K562 (cell line): ENCODE measurements around the gene ZSCAN26. TPM values are rescaled to one million over a fixed set of nuclear protein-coding genes. Genes with fewer than 3 reads are reported as not detected.
A peak's percentile ranks its signal among the peaks of the same experiment; 100 is the strongest.

Experiments used
- BMI1 ChIP-seq: fragments of 150-350 bp; IDR thresholded peaks from 2 replicates; pipeline ENCODE4 v1.6.1; 2014; ENCODE audit warnings: low read length
- BRD9 ChIP-seq: fragments of 450-650 bp; IDR thresholded peaks from 2 replicates; pipeline ENCODE4 v1.6.1; 2018; ENCODE audit warnings: low read depth; ENCODE audit not compliant: partially characterized antibody
- CHD2 ChIP-seq: IDR thresholded peaks from 2 replicates; pipeline ENCODE4 v1.6.1; 2011; ENCODE audit warnings: low read depth, low read length
- E2F3 ChIP-seq: fragments of 250-450 bp; sonication (Bioruptor Pico); IDR thresholded peaks from 2 replicates; pipeline ENCODE4 v1.4.0; 2020; ENCODE audit warnings: mild to moderate bottlenecking
- HDGF ChIP-seq: fragments of 450-650 bp; IDR thresholded peaks from 2 replicates; pipeline ENCODE4 v1.6.1; 2016
- KLF13 ChIP-seq: fragments of 450-650 bp; IDR thresholded peaks from 2 replicates; pipeline ENCODE4 v1.6.1; 2016; ENCODE audit warnings: missing genetic modification characterization, low read depth, mild to moderate bottlenecking, missing compliant biosample characterization, moderate library complexity, borderline replicate concordance
- NCOA2 ChIP-seq, 2 experiments: fragments of 450-650 bp; IDR thresholded peaks; 2 replicates each; pipeline ENCODE4 v1.6.1; 2018; ENCODE audit warnings: mild to moderate bottlenecking in 2 of 2, moderate library complexity in 1 of 2; ENCODE audit not compliant: partially characterized antibody in 2 of 2
- NR4A1 ChIP-seq, 2 experiments: fragments of 250-450 bp in 1 of 2; fragments of 450-650 bp in 1 of 2; sonication (Bioruptor Pico) in 1 of 2; IDR thresholded peaks; 2 replicates each; pipeline versions ENCODE4 v1.4.0 to v1.6.1; 2016 to 2020; ENCODE audit warnings: mild to moderate bottlenecking in 2 of 2, missing compliant biosample characterization in 1 of 2, missing genetic modification characterization in 1 of 2, moderate library complexity in 1 of 2
- NRF1 ChIP-seq, 2 experiments: fragments of 450-650 bp; IDR thresholded peaks in 1 of 2; conservative IDR thresholded peaks in 1 of 2; 2 replicates each; pipeline ENCODE4 v1.6.1; 2014; ENCODE audit warnings: mild to moderate bottlenecking in 2 of 2
- RBM17 ChIP-seq: fragments of 200-400 bp; formaldehyde crosslinking; IDR thresholded peaks from 2 replicates; pipeline ENCODE4 v1.6.1; 2017; ENCODE audit warnings: low read depth, mild to moderate bottlenecking, low read length, borderline replicate concordance
- RNF2 ChIP-seq: sonication (generic); IDR thresholded peaks from 2 replicates; pipeline ENCODE4 v1.6.1; 2016
- SREBF1 ChIP-seq: fragments of 150-350 bp; IDR thresholded peaks from 2 replicates; pipeline ENCODE4 v1.6.1; 2014; ENCODE audit warnings: antibody characterized with exemption, low read depth, low read length, borderline replicate concordance
- TCF3 ChIP-seq: sonication (generic); formaldehyde crosslinking; IDR thresholded peaks from 2 replicates; pipeline ENCODE4 v1.4.0; 2020; ENCODE audit warnings: mild to moderate bottlenecking, missing genetic modification reagents
- ZNF12 ChIP-seq: sonication (generic); formaldehyde crosslinking; IDR thresholded peaks from 2 replicates; pipeline ENCODE4 v1.4.0; 2020; ENCODE audit warnings: mild to moderate bottlenecking, missing genetic modification reagents
- ZNF239 ChIP-seq: fragments of 250-450 bp; sonication (Bioruptor Pico); IDR thresholded peaks from 2 replicates; pipeline ENCODE4 v1.4.0; 2020; ENCODE audit warnings: mild to moderate bottlenecking
- ZNF263 ChIP-seq: sonication (generic); formaldehyde crosslinking; IDR thresholded peaks from 2 replicates; pipeline ENCODE4 v1.8.0; 2022; ENCODE audit warnings: mild to moderate bottlenecking, missing genetic modification reagents, borderline replicate concordance
- ZNF354B ChIP-seq: fragments of 250-450 bp; sonication (Bioruptor Pico); IDR thresholded peaks from 2 replicates; pipeline ENCODE4 v1.4.0; 2020
- ZSCAN32 ChIP-seq: fragments of 450-650 bp; formaldehyde crosslinking; IDR thresholded peaks from 2 replicates; pipeline ENCODE4 v1.4.0; 2020; ENCODE audit warnings: mild to moderate bottlenecking, moderate library complexity
- polyA plus RNA-seq, 8 experiments: library from polyadenylated mRNA; depleted of rRNA in 4 of 8; stranded (reverse) in 5 of 8; unstranded in 3 of 8; fragments of >200 nt; fragmentation: Nextera tagmentation in 2 of 8; fragmentation: Illumina TruSeq in 1 of 8; extraction: Ambion mirVana in 2 of 8; extraction: Trizol in 1 of 8; gene quantifications; 2 replicates each; pipeline versions ENCODE4 v1.2.1 to v1.2.3, GENCODE V29; 2011 to 2014; ENCODE audit warnings: inconsistent platforms in 1 of 8, missing spikeins in 1 of 8
- total RNA-seq, 7 experiments: library from RNA; depleted of rRNA in 6 of 7; stranded (reverse); fragments of >200 nt in 6 of 7; fragmentation: Illumina TruSeq in 2 of 7; extraction: Trizol in 2 of 7; gene quantifications; 2 replicates each; pipeline versions ENCODE4 v1.2.1 to v1.2.3, GENCODE V29; 2011 to 2021; ENCODE audit warnings: low replicate concordance in 1 of 7
- TF ChIP-seq, protein P1 (sequence below): fragments of 450-650 bp; IDR thresholded peaks from 2 replicates; pipeline ENCODE4 v1.6.1; 2018; ENCODE audit not compliant: partially characterized antibody
- TF ChIP-seq, protein P2 (sequence below): fragments of 450-650 bp; IDR thresholded peaks from 2 replicates; pipeline ENCODE4 v1.6.1; 2014; ENCODE audit warnings: low read depth, mild to moderate bottlenecking, moderate library complexity, borderline replicate concordance
- TF ChIP-seq, protein P3 (sequence below): fragments of 250-450 bp; sonication (Bioruptor Pico); IDR thresholded peaks from 2 replicates; pipeline ENCODE4 v1.9.0; 2021; ENCODE audit warnings: mild to moderate bottlenecking, inconsistent platforms

Gene ZSCAN26
- total and polyA plus RNA-seq, 9 of the 15 experiments (the other 6 are each of a cell fraction or from before 2014, with no cell fraction given), result 5.9 to 14.2 (median 10.5) TPM

DNA sequence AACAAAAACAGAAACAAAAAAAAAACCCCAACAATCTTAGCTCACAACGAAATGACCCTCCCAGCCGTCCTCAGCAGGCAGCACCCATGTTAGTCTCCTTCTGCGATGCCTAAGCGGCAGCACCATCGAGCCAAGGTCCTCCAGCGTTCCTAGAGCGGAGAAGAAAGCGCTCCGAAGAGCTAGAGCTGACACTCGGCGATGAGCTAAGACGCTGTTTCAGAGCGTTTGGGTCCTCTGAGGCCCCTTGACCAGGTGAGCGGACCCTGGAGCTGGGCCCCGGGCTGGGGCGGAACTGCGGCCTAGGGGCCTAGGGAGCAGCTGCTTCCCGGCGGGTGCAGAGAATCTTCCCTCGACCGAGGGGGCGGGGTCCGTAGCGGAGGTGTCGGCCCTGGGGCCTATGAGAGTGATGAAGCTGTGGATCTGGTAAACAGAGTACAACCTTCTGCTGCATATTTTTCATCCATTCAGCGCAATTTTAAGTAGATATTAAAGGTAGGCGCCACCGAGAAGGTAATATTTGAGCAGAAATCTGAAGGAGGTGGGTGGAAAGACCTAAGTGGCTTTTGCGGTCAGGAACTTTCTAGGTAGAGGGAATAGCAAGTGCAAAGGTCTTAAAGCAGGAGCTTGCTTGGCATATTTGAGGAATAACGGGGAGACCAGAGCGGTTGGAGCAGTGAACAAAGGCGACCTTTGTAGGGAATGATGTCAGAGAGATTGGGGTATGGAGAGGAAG lies at the start of gene ZSCAN26 (continued):
- TF ChIP-seq, protein P1, sequence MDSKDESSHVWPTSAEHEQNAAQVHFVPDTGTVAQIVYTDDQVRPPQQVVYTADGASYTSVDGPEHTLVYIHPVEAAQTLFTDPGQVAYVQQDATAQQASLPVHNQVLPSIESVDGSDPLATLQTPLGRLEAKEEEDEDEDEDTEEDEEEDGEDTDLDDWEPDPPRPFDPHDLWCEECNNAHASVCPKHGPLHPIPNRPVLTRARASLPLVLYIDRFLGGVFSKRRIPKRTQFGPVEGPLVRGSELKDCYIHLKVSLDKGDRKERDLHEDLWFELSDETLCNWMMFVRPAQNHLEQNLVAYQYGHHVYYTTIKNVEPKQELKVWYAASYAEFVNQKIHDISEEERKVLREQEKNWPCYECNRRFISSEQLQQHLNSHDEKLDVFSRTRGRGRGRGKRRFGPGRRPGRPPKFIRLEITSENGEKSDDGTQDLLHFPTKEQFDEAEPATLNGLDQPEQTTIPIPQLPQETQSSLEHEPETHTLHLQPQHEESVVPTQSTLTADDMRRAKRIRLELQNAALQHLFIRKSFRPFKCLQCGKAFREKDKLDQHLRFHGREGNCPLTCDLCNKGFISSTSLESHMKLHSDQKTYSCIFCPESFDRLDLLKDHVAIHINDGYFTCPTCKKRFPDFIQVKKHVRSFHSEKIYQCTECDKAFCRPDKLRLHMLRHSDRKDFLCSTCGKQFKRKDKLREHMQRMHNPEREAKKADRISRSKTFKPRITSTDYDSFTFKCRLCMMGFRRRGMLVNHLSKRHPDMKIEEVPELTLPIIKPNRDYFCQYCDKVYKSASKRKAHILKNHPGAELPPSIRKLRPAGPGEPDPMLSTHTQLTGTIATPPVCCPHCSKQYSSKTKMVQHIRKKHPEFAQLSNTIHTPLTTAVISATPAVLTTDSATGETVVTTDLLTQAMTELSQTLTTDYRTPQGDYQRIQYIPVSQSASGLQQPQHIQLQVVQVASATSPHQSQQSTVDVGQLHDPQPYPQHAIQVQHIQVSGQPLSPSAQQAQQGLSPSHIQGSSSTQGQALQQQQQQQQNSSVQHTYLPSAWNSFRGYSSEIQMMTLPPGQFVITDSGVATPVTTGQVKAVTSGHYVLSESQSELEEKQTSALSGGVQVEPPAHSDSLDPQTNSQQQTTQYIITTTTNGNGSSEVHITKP, result peak; percentile 28
- TF ChIP-seq ZNF12 (CRISPR knock-in tag), result peak; percentile 80; the same call in 1 of the 2 replicates
- TF ChIP-seq ZNF263 (CRISPR knock-in tag), result peak; percentile 71; the same call in 1 of the 2 replicates
- TF ChIP-seq, protein P2, sequence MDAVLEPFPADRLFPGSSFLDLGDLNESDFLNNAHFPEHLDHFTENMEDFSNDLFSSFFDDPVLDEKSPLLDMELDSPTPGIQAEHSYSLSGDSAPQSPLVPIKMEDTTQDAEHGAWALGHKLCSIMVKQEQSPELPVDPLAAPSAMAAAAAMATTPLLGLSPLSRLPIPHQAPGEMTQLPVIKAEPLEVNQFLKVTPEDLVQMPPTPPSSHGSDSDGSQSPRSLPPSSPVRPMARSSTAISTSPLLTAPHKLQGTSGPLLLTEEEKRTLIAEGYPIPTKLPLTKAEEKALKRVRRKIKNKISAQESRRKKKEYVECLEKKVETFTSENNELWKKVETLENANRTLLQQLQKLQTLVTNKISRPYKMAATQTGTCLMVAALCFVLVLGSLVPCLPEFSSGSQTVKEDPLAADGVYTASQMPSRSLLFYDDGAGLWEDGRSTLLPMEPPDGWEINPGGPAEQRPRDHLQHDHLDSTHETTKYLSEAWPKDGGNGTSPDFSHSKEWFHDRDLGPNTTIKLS, result peak; percentile 93
- TF ChIP-seq BMI1, result no peak
- peak; percentile 86; the same call in 1 of the 2 replicates for TF ChIP-seq NR4A1 (CRISPR knock-in tag; IDR thresholded peaks at IDR 0.05)
- no peak for TF ChIP-seq NR4A1 (tag; IDR thresholded peaks at IDR 0.05)
- 0 out of 2 replicates have a peak, but pooled peaks have one; percentile 63 for TF ChIP-seq E2F3
- TF ChIP-seq RBM17, result no peak
- 0 out of 2 replicates have a peak, but pooled peaks have one; percentile 33 for TF ChIP-seq RNF2
- TF ChIP-seq ZNF239, result 0 out of 2 replicates have a peak, but pooled peaks have one; percentile 29
- no peak for TF ChIP-seq SREBF1
- TF ChIP-seq KLF13 (tag), result peak; percentile 98
- TF ChIP-seq ZSCAN32 (CRISPR knock-in tag), result 0 out of 2 replicates have a peak, but pooled peaks have one; percentile 28
- TF ChIP-seq TCF3, result peak; percentile 18; the same call in 1 of the 2 replicates
- TF ChIP-seq HDGF, result peak; percentile 81
- no peak for TF ChIP-seq CHD2
- TF ChIP-seq NCOA2 (IDR thresholded peaks at IDR 0.05; ENCODE audit: partially characterized antibody in 2 of 2), result no peak
- no peak for TF ChIP-seq ZNF354B (CRISPR knock-in tag)
- TF ChIP-seq BRD9, result peak; percentile 83
- TF ChIP-seq, protein P3, sequence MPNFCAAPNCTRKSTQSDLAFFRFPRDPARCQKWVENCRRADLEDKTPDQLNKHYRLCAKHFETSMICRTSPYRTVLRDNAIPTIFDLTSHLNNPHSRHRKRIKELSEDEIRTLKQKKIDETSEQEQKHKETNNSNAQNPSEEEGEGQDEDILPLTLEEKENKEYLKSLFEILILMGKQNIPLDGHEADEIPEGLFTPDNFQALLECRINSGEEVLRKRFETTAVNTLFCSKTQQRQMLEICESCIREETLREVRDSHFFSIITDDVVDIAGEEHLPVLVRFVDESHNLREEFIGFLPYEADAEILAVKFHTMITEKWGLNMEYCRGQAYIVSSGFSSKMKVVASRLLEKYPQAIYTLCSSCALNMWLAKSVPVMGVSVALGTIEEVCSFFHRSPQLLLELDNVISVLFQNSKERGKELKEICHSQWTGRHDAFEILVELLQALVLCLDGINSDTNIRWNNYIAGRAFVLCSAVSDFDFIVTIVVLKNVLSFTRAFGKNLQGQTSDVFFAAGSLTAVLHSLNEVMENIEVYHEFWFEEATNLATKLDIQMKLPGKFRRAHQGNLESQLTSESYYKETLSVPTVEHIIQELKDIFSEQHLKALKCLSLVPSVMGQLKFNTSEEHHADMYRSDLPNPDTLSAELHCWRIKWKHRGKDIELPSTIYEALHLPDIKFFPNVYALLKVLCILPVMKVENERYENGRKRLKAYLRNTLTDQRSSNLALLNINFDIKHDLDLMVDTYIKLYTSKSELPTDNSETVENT (CRISPR knock-in tag), result peak; percentile 99
- TF ChIP-seq NRF1 (conservative IDR thresholded peaks at IDR 0.05 in 1 of 2, IDR thresholded peaks at IDR 0.05 in 1 of 2), result peak; percentile 14 to 46; a peak in 1 of 4 replicates
